ENCODE data around the gene RDH13. TPM values are rescaled to one million over a fixed set of nuclear protein-coding genes. Genes with fewer than 3 reads are reported as not detected.
"Not testable (repeated sequence)": the region's sequence is repeated elsewhere in the genome, so short reads cannot be mapped to it uniquely, and the experiment has no call there.

Gene RDH13
- total RNA-seq, 1 donor from 2014 or later = 23.2 TPM

DNA sequence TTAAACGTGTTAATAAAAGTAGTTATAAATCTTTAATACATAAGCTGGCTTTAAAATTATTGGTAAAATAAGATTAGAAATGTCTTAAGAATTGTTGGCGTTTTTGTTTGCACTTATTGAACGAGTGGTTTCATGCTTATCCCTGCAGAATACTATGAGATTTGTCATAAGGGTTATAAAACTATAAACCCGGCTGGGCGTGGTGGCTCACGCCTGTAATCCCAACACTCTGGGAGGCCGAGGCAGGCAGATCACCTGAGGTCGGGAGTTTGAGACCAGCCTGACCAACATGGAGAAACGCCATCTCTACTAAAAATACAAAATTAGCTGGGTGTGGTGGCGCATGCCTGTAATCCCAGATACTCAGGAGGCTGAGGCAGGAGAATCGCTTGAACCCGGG, 22.3 kb downstream of the RDH13 start:
- H3K4me3 Mint-ChIP-seq; intact Hi-C loops (cut with micrococcal nuclease); H3K27me3 Mint-ChIP-seq; H3K27ac Mint-ChIP-seq; H3K9me3 Mint-ChIP-seq; DNase-seq: not testable (repeated sequence)
- Mint-ChIP-seq H3K4me1 (peaks cover 21% of the 10 kb centered on the region), H3K36me3 (ENCODE audit: low read depth) (peaks cover 46% of the 10 kb centered on the region)

DNA sequence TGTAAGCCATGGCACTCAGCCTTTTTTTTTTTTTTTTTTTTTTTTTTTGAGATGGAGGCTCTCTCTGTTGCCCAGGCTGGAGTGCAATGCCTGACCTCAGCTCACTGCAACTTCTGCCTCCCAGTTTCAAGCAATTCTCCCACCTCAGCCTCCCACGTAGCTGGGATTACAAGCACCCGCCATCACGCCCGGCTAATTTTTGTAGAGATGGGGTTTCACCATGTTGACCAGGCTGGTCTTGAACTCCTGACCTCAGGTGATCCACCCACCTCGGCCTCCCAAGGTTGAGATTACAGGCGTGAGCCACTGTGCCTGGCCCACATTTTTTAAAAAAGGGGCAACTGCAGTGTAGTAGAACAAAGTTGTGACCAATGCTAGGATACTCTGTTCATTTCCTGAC, 25.3 kb downstream of the RDH13 start:
- H3K27ac Mint-ChIP-seq; H3K27me3 Mint-ChIP-seq; H3K4me3 Mint-ChIP-seq; DNase-seq; H3K9me3 Mint-ChIP-seq; intact Hi-C loops (cut with micrococcal nuclease): not testable (repeated sequence)
- peaks cover 17% of the 10 kb centered on the region for H3K4me1 Mint-ChIP-seq
- H3K36me3 Mint-ChIP-seq (ENCODE audit: low read depth) = peaks cover 27% of the 10 kb centered on the region

DNA sequence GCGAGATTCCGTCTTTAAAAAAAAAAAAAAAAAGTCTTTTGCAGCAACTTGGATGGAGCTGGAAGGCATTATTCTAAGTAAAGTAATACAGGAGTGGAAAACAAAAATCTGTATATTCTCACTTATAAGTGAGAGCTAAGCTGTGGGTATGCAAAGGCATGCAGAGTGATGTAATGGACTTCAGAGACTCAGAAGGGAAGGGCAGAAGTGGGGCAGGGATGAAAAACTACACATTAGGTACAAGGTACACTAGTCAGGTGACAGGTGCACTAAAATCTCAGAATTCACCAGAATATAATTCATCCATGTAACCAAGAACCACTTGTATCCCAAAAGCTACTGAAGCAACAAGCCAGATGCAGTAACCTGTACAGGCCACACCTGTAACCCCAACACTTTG, 26.9 kb downstream of the RDH13 start:
- intact Hi-C loops (cut with micrococcal nuclease) = no loop called here
- Mint-ChIP-seq H3K4me3 (no peak overlapping the region), H3K4me1 (peaks cover 2% of the 10 kb centered on the region), H3K9me3 (peaks cover 4% of the 10 kb centered on the region), H3K27ac (no peak overlapping the region), H3K36me3 (ENCODE audit: low read depth) (peaks cover 18% of the 10 kb centered on the region), H3K27me3 (no peaks in the 10 kb centered on the region)
- no peak for DNase-seq

DNA sequence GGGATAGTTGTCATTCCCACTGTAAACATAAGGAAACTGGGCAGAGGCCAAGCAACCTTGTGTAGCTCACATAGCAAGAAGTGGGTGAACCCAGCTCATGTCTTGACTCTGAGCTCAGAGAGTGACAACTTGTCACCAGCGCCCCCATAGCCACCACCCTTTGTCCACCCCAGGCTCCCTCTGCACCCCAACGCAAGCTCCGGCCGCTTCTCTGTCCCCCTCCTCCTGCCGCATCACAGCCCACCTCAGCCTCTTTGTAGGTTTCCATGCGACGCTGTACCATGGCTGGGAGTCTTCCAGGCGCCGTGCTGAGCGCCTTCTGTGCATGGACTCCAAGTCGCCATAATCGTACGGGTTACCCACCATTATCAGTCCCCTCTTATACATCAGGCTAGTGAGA, 28.2 kb downstream of the RDH13 start:
- Mint-ChIP-seq H3K4me3 (no peak overlapping the region), H3K27me3 (no peaks in the 10 kb centered on the region), H3K36me3 (ENCODE audit: low read depth) (peaks cover 12% of the 10 kb centered on the region), H3K27ac (no peak overlapping the region), H3K4me1 (peaks cover under 1% of the 10 kb centered on the region), H3K9me3 (peaks cover 1% of the 10 kb centered on the region)
- intact Hi-C loops (cut with micrococcal nuclease) = no loop called here
- no peak for DNase-seq

DNA sequence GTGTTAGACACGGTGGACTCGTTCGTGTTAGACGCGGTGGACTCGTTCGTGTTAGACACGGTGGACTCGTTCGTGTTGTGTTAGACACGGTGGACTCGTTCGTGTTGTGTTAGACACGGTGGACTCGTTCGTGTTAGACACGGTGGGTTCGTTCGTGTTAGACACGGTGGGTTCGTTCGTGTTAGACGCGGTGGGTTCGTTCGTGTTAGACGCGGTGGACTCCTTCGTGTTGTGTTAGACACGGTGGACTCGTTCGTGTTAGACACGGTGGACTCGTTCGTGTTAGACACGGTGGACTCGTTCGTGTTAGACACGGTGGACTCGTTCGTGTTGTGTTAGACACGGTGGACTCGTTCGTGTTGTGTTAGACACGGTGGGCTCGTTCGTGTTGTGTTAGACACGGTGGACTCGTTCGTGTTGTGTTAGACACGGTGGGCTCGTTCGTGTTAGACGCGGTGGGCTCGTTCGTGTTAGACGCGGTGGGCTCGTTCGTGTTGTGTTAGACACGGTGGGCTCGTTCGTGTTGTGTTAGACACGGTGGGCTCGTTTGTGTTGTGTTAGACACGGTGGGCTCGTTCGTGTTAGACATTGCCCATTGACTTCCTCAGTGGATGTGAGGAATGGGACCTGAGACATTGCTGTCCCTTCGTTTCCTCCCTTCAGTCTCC, 29.8 kb downstream of the RDH13 start:
- H3K27ac Mint-ChIP-seq; intact Hi-C loops (cut with micrococcal nuclease); H3K9me3 Mint-ChIP-seq; H3K36me3 Mint-ChIP-seq (ENCODE audit: low read depth); H3K4me1 Mint-ChIP-seq; H3K4me3 Mint-ChIP-seq; DNase-seq; H3K27me3 Mint-ChIP-seq: not testable (repeated sequence)

DNA sequence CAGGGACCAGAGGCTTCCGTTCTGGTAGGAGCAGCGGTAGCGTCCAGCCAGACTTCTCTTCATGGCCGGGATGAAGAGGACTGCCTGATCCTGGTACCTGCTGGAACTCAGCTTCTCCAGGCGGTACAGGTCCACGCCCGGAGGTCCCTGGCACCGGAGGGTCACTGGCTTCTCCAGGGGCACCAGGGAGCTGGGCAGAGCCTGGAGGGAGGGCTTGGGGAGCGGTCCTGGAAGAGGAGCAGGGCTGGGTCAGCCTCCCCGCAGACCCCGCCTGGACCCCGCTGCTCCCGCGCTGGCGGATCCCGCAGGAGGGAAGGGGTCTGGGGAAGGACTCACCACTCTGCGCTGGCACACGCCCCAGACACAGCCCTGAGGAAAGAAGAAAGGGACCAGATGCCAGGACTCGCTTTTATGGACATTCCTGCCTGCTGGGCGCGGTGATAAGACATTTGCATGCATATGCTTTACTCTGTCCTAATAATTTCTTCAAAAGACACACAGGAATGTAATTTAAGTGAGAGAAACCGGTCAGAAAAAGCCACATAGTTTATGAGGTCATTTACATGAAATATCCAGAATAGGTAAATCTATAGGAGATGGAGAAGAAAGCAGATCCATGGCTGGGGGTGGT, 30.7 kb downstream of the RDH13 start:
- Mint-ChIP-seq H3K9me3 (no peaks in the 10 kb centered on the region), H3K4me1 (no peaks in the 10 kb centered on the region), H3K27ac (no peak overlapping the region), H3K36me3 (ENCODE audit: low read depth) (peaks cover 9% of the 10 kb centered on the region), H3K4me3 (no peak overlapping the region), H3K27me3 (no peaks in the 10 kb centered on the region)
- no peak for DNase-seq
- intact Hi-C loops (cut with micrococcal nuclease) = no loop called here

DNA sequence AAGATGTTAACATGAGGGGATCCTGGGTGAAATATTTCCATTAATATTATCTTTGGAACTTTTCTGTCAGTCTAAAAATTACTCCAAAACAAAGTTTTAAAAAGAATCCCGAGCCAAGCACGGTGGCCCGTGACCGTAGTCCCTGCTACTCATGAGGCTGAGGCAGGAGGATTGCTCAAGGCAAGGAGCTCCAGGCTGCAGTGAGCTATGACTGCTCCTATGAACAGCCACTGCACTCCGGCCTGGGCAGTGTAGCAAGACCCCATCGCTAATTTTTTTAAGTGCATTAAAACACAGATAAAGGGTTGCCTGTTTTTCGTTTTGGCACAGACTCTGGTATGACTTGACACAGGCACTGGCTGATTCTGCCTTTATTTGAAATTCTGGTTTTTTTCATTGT, 31.8 kb downstream of the RDH13 start:
- no peaks in the 10 kb centered on the region for H3K4me1 Mint-ChIP-seq

DNA sequence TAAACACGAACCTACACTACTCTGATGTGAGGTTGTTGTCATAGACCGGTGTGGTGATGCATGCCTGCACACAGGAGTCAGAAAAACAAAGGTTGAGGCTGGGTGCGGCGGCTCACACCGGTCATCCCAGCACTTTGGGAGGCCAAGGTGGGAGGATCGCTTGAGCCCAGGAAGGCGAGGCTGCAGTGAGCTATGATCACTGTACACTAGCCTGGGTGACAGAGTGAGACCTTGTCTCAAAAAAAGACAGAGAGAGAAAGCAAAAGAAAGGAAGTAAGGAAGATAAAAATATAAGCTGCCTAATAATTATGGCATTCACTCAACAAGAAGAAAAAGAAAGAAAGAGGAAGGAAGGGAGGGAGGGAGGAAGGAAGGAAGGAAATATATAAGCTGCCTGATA, 34.2 kb downstream of the RDH13 start:
- Mint-ChIP-seq H3K4me1 (no peaks in the 10 kb centered on the region), H3K9me3 (peaks cover 16% of the 10 kb centered on the region), H3K27me3 (no peaks in the 10 kb centered on the region), H3K27ac (no peak overlapping the region), H3K36me3 (ENCODE audit: low read depth) (peaks cover 16% of the 10 kb centered on the region), H3K4me3 (no peak overlapping the region)
- DNase-seq = no peak
- intact Hi-C loops (cut with micrococcal nuclease) = no loop called here

More for the DNA sequence above, 31.8 kb downstream of the RDH13 start:
- no peak overlapping the region for H3K27ac Mint-ChIP-seq
- H3K36me3 Mint-ChIP-seq (ENCODE audit: low read depth) = peaks cover 11% of the 10 kb centered on the region
- peaks cover 2% of the 10 kb centered on the region for H3K9me3 Mint-ChIP-seq
- intact Hi-C loops (cut with micrococcal nuclease) = no loop called here
- no peak overlapping the region for H3K4me3 Mint-ChIP-seq
- H3K27me3 Mint-ChIP-seq = no peaks in the 10 kb centered on the region
- DNase-seq = no peak

DNA sequence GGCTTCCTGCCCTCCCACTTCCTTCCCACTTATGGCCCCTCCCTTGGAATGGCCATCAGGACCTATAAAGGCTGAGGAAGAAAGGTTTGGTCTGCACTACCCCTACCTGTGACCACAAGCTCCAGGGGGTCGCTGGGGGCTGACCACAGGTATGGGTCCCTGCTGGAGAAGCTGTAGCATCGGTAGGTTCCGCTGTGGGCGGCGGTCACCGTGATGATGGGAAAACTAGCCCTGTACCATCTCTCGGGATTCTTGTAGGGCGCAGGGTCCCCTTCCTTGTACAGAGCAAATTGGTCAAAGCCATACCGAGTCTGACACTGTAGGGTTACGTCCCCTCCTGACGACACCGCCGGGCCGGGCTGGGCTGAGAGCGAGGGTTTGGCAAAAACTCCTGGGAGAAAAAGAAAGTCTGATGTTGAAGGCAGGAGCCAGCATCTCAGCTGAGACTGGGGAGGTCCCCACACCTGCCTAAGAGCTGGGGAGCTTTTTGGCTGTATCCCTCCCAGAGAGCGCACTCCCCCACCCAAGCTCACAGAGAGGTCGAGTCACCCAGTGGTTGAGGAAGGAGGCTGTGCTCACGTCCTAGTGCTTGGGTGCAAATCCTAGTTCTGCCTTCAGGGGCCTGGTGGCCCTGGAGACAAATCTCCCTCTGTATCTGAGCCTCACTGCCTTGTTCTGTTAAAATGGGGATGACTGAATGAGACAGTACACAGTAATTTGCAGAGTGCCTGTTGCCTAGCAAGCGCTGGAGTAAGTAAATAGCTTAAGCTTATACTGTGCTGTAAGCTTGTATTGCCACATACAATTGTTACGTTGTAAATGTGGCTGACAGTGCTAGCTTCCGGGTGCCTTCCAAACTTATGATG, 35.2 kb downstream of the RDH13 start:
- intact Hi-C loops (cut with micrococcal nuclease) = no loop called here
- no peak for DNase-seq
- peaks cover 20% of the 10 kb centered on the region for H3K9me3 Mint-ChIP-seq
- peaks cover 20% of the 10 kb centered on the region for H3K36me3 Mint-ChIP-seq (ENCODE audit: low read depth)
- peak overlapping the region; percentile 15 for H3K27ac Mint-ChIP-seq
- no peaks in the 10 kb centered on the region for H3K4me1 Mint-ChIP-seq
- H3K27me3 Mint-ChIP-seq = no peaks in the 10 kb centered on the region
- no peak overlapping the region for H3K4me3 Mint-ChIP-seq

DNA sequence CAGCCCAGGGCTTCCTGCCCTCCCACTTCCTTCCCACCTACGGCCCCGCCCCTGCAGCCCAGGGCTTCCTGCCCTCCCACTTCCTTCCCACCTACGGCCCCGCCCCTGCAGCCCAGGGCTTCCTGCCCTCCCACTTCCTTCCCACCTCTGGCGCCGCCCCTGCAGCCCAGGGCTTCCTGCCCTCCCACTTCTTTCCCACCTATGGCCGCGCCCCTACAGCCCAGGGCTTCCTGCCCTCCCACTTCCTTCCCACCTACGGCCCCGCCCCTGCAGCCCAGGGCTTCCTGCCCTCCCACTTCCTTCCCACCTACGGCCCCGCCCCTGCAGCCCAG, 35.8 kb downstream of the RDH13 start:
- DNase-seq; H3K27me3 Mint-ChIP-seq; H3K4me1 Mint-ChIP-seq; H3K27ac Mint-ChIP-seq; H3K4me3 Mint-ChIP-seq; intact Hi-C loops (cut with micrococcal nuclease): not testable (repeated sequence)
- H3K36me3 Mint-ChIP-seq (ENCODE audit: low read depth) = peaks cover 24% of the 10 kb centered on the region
- peaks cover 26% of the 10 kb centered on the region for H3K9me3 Mint-ChIP-seq

DNA sequence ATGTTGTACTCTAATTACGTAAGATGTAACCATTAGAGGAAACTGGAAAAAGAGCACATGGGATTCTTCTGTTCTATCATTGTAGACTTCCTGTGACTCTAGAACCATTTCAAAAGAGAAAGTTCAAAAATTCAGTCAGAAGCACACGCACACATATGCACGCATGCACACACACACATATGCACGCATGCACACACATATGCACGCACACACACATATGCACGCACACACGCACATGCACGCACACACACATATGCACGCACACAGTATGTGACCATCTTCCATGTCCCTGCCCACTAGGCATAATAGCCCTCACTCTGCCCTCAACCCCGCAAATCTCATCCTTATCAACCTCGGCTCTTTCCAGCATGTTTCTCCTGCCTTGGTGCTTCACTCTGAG, 38.8 kb downstream of the RDH13 start:
- Mint-ChIP-seq H3K36me3 (ENCODE audit: low read depth) (peaks cover 31% of the 10 kb centered on the region), H3K27me3 (no peaks in the 10 kb centered on the region), H3K4me1 (no peaks in the 10 kb centered on the region), H3K4me3 (no peak overlapping the region), H3K27ac (no peak overlapping the region), H3K9me3 (peaks cover 32% of the 10 kb centered on the region)
- no peak for DNase-seq
- intact Hi-C loops (cut with micrococcal nuclease) = no loop called here

DNA sequence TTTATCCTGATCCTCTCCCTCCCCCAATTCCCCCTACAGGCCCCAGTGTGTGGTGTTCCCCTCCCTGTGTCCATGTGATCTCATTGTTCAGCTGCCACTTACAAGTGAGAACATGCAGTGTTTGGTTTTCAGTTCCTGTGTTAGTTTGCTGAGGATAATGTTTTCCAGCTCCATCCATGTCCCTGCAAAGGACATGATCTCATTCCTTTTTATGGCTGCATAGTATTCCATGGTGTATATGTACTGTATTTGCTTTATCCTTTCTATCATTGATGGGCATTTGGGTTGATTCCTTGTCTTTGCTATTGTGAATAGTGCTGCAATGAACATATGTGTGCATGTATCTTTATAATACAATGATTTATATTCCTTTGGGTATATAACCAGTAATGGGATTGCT, 42.6 kb downstream of the RDH13 start:
- H3K36me3 Mint-ChIP-seq (ENCODE audit: low read depth) = peaks cover 32% of the 10 kb centered on the region
- DNase-seq; H3K4me1 Mint-ChIP-seq; H3K27ac Mint-ChIP-seq; H3K27me3 Mint-ChIP-seq; H3K4me3 Mint-ChIP-seq; intact Hi-C loops (cut with micrococcal nuclease): not testable (repeated sequence)
- H3K9me3 Mint-ChIP-seq = peaks cover 31% of the 10 kb centered on the region

DNA sequence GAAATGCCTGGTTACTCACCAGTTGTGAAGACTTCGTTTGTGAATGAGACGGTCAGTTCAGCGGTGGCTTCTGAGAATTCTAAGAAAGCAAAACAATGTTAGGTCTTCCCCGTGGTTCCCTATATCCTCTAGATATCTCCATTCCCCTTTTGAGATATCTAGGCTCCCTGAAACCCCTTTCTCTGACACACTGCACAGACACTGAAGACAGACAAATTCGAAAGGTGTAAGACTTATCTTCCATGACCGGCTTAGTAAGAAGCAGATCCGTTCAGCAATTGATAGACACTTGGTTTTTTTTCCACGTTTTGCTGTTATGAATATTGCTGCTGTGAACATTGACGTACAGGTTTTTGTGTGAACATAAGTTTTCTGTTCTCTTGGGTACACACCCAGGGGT, 44.3 kb downstream of the RDH13 start:
- Mint-ChIP-seq H3K4me1 (no peaks in the 10 kb centered on the region), H3K9me3 (peaks cover 19% of the 10 kb centered on the region)
- intact Hi-C loops (cut with micrococcal nuclease) = no loop called here

DNA sequence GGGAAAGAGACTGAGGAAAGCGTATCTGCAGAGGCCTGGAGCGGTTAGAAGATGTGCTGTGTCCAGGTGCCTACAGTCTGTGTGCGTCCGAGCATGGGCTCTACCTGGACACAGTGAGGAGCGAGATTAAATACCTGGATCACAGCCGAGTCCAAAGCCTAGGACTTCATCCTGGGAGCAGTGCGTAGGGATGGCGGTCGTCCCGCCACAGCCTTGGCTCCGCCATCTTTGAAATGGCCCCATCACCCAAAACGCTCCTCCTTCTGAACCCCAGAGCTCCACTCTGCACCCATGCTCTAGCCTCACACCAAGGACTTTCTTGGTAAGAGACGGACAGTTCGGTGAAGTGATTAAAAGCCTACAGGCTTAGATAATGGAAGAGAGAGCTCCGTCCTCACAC, 44.7 kb downstream of the RDH13 start:
- Mint-ChIP-seq H3K27me3 (no peaks in the 10 kb centered on the region), H3K9me3 (peaks cover 15% of the 10 kb centered on the region), H3K36me3 (ENCODE audit: low read depth) (peaks cover 21% of the 10 kb centered on the region), H3K4me1 (no peaks in the 10 kb centered on the region), H3K4me3 (no peak overlapping the region), H3K27ac (no peak overlapping the region)
- no peak for DNase-seq
- intact Hi-C loops (cut with micrococcal nuclease) = no loop called here

More for the DNA sequence above, 44.3 kb downstream of the RDH13 start:
- no peak for DNase-seq
- no peaks in the 10 kb centered on the region for H3K27me3 Mint-ChIP-seq
- H3K27ac Mint-ChIP-seq = no peak overlapping the region
- no peak overlapping the region for H3K4me3 Mint-ChIP-seq
- peaks cover 24% of the 10 kb centered on the region for H3K36me3 Mint-ChIP-seq (ENCODE audit: low read depth)

Data from activated CD4-positive, alpha-beta T cell treated with anti-CD3 and anti-CD28 coated beads, Interleukin-2, amount 10 ng/mL, durations not matched to agents 24 days and 14 days (primary cell).